Tibial nerve (tissue), 3 donors: ENCODE data around the gene PARP8.

Source experiments
- CTCF ChIP-seq, 5 experiments: fragments of 200-600 bp in 3 of 5; fragments of 450-650 bp in 2 of 5; sonication (generic) in 3 of 5; IDR thresholded peaks; one replicate each; pipeline ENCODE4 v1.5.1; 2016 to 2019; ENCODE audit warnings: antibody characterized with exemption in 5 of 5, mild to moderate bottlenecking in 3 of 5, moderate library complexity in 2 of 5
- POLR2A ChIP-seq, 2 donors: fragments of 450-650 bp; IDR thresholded peaks; one replicate each; pipeline ENCODE4 v1.6.1; 2017; ENCODE audit warnings: antibody characterized with exemption in 2 of 2, mild to moderate bottlenecking in 2 of 2, moderate library complexity in 2 of 2

- TF ChIP-seq CTCF (IDR thresholded peaks at IDR 0.05) (no peak), POLR2A (IDR thresholded peaks at IDR 0.05) (no peak)
Observed at GRCh38 chr5:50744776-50745175, 78.3 kb downstream of the PARP8 start.
